Memory B cell (primary cell): Measurements from ENCODE around the gene SH2D3A.
"Not testable (repeated sequence)": the region's sequence is repeated elsewhere in the genome, so short reads cannot be mapped to it uniquely, and the experiment has no call there.

Experiments used
- ATAC-seq: fragments of 150-1000 bp; cut with Tn5 transposase; 2 replicates; pipeline ENCODE4 v1.10.0; 2021; ENCODE audit warnings: low read depth, mild to moderate bottlenecking, moderate library complexity
- DNase-seq, 2 donors: peaks; one replicate each; pipeline ENCODE4 v3.0.0; 2022; ENCODE audit warnings: low spot score in 2 of 2
- H3K27ac Mint-ChIP-seq: one replicate; pipeline ENCODE4 v1.8.0; 2022; ENCODE audit warnings: mild to moderate bottlenecking, moderate library complexity, mixed read lengths
- H3K27me3 Mint-ChIP-seq: one replicate; pipeline ENCODE4 v1.8.0; 2022; ENCODE audit warnings: mixed read lengths
- H3K36me3 Mint-ChIP-seq: one replicate; pipeline ENCODE4 v1.8.0; 2022; ENCODE audit warnings: mild to moderate bottlenecking, mixed read lengths
- H3K4me1 Mint-ChIP-seq: one replicate; pipeline ENCODE4 v1.8.0; 2022; ENCODE audit warnings: mixed read lengths
- H3K4me3 Mint-ChIP-seq: one replicate; pipeline ENCODE4 v1.8.0; 2022; ENCODE audit warnings: mild to moderate bottlenecking, moderate library complexity, mixed read lengths
- H3K9me3 Mint-ChIP-seq: one replicate; pipeline ENCODE4 v1.8.0; 2022; ENCODE audit warnings: mixed read lengths

Gene SH2D3A

GRCh38 chr19:6761053-6761676, 6.1 kb downstream of the SH2D3A start:
- Mint-ChIP-seq H3K27me3 (no peaks in the 10 kb centered on the region), H3K27ac (no peak overlapping the region), H3K36me3 (peaks cover 14% of the 10 kb centered on the region), H3K4me1 (peaks cover 14% of the 10 kb centered on the region), H3K4me3 (no peak overlapping the region), H3K9me3 (no peaks in the 10 kb centered on the region)
- DNase-seq (no peak), ATAC-seq (peak; percentile 52)

GRCh38 chr19:6760606-6761005, 6.6 kb downstream of the SH2D3A start:
- ATAC-seq (no peak), DNase-seq (no peak)
- H3K36me3 Mint-ChIP-seq: peaks cover 14% of the 10 kb centered on the region
- no peaks in the 10 kb centered on the region for H3K9me3 Mint-ChIP-seq
- no peaks in the 10 kb centered on the region for H3K27me3 Mint-ChIP-seq
- H3K4me3 Mint-ChIP-seq: no peak overlapping the region
- peaks cover 11% of the 10 kb centered on the region for H3K4me1 Mint-ChIP-seq
- H3K27ac Mint-ChIP-seq: no peak overlapping the region

GRCh38 chr19:6754653-6755463, 12.4 kb downstream of the SH2D3A start:
- H3K9me3 Mint-ChIP-seq: no peaks in the 10 kb centered on the region
- H3K27me3 Mint-ChIP-seq: no peaks in the 10 kb centered on the region
- H3K36me3 Mint-ChIP-seq: peaks cover 18% of the 10 kb centered on the region
- peaks cover 26% of the 10 kb centered on the region for H3K4me1 Mint-ChIP-seq
- H3K27ac Mint-ChIP-seq: no peak overlapping the region
- ATAC-seq (no peak), DNase-seq (no peak)
- H3K4me3 Mint-ChIP-seq: no peak overlapping the region

- peaks cover 26% of the 10 kb centered on the region for H3K4me1 Mint-ChIP-seq
- H3K36me3 Mint-ChIP-seq: peaks cover 18% of the 10 kb centered on the region
- no peaks in the 10 kb centered on the region for H3K27me3 Mint-ChIP-seq
- no peak for DNase-seq
- no peak for ATAC-seq
- no peak overlapping the region for H3K4me3 Mint-ChIP-seq
- no peaks in the 10 kb centered on the region for H3K9me3 Mint-ChIP-seq
- H3K27ac Mint-ChIP-seq: no peak overlapping the region
These were observed 13.1 kb downstream of the SH2D3A start for GRCh38 chr19:6754136-6754535.

GRCh38 chr19:6753178-6754031, 13.8 kb downstream of the SH2D3A start:
- Mint-ChIP-seq H3K27ac (peak overlapping the region; percentile 94), H3K9me3 (no peaks in the 10 kb centered on the region), H3K4me3 (peak overlapping the region; percentile 92), H3K36me3 (peaks cover 14% of the 10 kb centered on the region), H3K27me3 (no peaks in the 10 kb centered on the region), H3K4me1 (peaks cover 24% of the 10 kb centered on the region)
- peak; percentile 87 for ATAC-seq
- DNase-seq: peak; percentile 81 to 85

- peaks cover 19% of the 10 kb centered on the region for H3K4me1 Mint-ChIP-seq
- no peaks in the 10 kb centered on the region for H3K9me3 Mint-ChIP-seq
- H3K4me3 Mint-ChIP-seq: peak overlapping the region; percentile 92
- peaks cover 17% of the 10 kb centered on the region for H3K36me3 Mint-ChIP-seq
- peak overlapping the region; percentile 94 for H3K27ac Mint-ChIP-seq
- DNase-seq (no peak), ATAC-seq (no peak)
- H3K27me3 Mint-ChIP-seq: no peaks in the 10 kb centered on the region
These were observed 14.7 kb downstream of the SH2D3A start for GRCh38 chr19:6752256-6753177.

GRCh38 chr19:6751189-6751588, 16.0 kb downstream of the SH2D3A start:
- DNase-seq: no peak
- Mint-ChIP-seq H3K27me3 (no peaks in the 10 kb centered on the region), H3K4me3 (no peak overlapping the region), H3K27ac (no peak overlapping the region), H3K9me3 (no peaks in the 10 kb centered on the region), H3K4me1 (peaks cover 17% of the 10 kb centered on the region), H3K36me3 (peaks cover 14% of the 10 kb centered on the region)
- no peak for ATAC-seq

- no peak overlapping the region for H3K27ac Mint-ChIP-seq
These were observed 17.2 kb downstream of the SH2D3A start for GRCh38 chr19:6750062-6750461.

GRCh38 chr19:6748543-6748942, 18.7 kb downstream of the SH2D3A start:
- not testable (repeated sequence) for H3K27ac Mint-ChIP-seq, H3K4me3 Mint-ChIP-seq

More at GRCh38 chr19:6750062-6750461, 17.2 kb downstream of the SH2D3A start:
- no peaks in the 10 kb centered on the region for H3K9me3 Mint-ChIP-seq
- peaks cover 17% of the 10 kb centered on the region for H3K4me1 Mint-ChIP-seq
- H3K27me3 Mint-ChIP-seq: no peaks in the 10 kb centered on the region
- peaks cover 16% of the 10 kb centered on the region for H3K36me3 Mint-ChIP-seq
- no peak overlapping the region for H3K4me3 Mint-ChIP-seq
- ATAC-seq (no peak), DNase-seq (no peak)

GRCh38 chr19:6745965-6746364, 21.3 kb downstream of the SH2D3A start:
- no peaks in the 10 kb centered on the region for H3K27me3 Mint-ChIP-seq
- DNase-seq (no peak), ATAC-seq (no peak)
- H3K4me1 Mint-ChIP-seq: peaks cover 6% of the 10 kb centered on the region
- peaks cover 12% of the 10 kb centered on the region for H3K36me3 Mint-ChIP-seq
- no peaks in the 10 kb centered on the region for H3K9me3 Mint-ChIP-seq
- H3K4me3 Mint-ChIP-seq: no peak overlapping the region
- no peak overlapping the region for H3K27ac Mint-ChIP-seq

More at GRCh38 chr19:6748543-6748942, 18.7 kb downstream of the SH2D3A start:
- not testable (repeated sequence) for DNase-seq, H3K4me1 Mint-ChIP-seq, H3K27me3 Mint-ChIP-seq, H3K9me3 Mint-ChIP-seq, ATAC-seq
- H3K36me3 Mint-ChIP-seq: peaks cover 12% of the 10 kb centered on the region

- ATAC-seq: no peak
- peaks cover 8% of the 10 kb centered on the region for H3K4me1 Mint-ChIP-seq
- DNase-seq: no peak
- H3K27me3 Mint-ChIP-seq: no peaks in the 10 kb centered on the region
- peaks cover 9% of the 10 kb centered on the region for H3K36me3 Mint-ChIP-seq
- H3K9me3 Mint-ChIP-seq: no peaks in the 10 kb centered on the region
- H3K27ac Mint-ChIP-seq: no peak overlapping the region
- no peak overlapping the region for H3K4me3 Mint-ChIP-seq
These were observed 22.6 kb downstream of the SH2D3A start for GRCh38 chr19:6744381-6745301.

GRCh38 chr19:6743714-6744380, 23.4 kb downstream of the SH2D3A start:
- H3K4me1 Mint-ChIP-seq: peaks cover 14% of the 10 kb centered on the region
- ATAC-seq: no peak
- no peaks in the 10 kb centered on the region for H3K9me3 Mint-ChIP-seq
- no peak overlapping the region for H3K4me3 Mint-ChIP-seq
- H3K36me3 Mint-ChIP-seq: peaks cover 8% of the 10 kb centered on the region
- DNase-seq: no peak
- H3K27ac Mint-ChIP-seq: no peak overlapping the region
- H3K27me3 Mint-ChIP-seq: no peaks in the 10 kb centered on the region
